Ascending aorta (tissue), 2 donors: ENCODE measurements around the gene USP3. TPM values are rescaled to one million over a fixed set of nuclear protein-coding genes. Genes with fewer than 3 reads are reported as not detected.
"Not testable (repeated sequence)": the region's sequence is repeated elsewhere in the genome, so short reads cannot be mapped to it uniquely, and the experiment has no call there.

Experiments used
- DNase-seq, 2 donors: peaks; one replicate each; pipeline ENCODE4 v3.0.0-alpha.2; 2019; ENCODE audit warnings: low spot score in 2 of 2
- H3K27ac ChIP-seq, 2 donors: fragments of 200-600 bp; sonication (generic); one replicate each; pipeline ENCODE4 v1.5.1; 2016 to 2017; ENCODE audit warnings: mild to moderate bottlenecking in 1 of 2
- H3K27me3 ChIP-seq: fragments of 200-600 bp; sonication (generic); one replicate; pipeline ENCODE4 v1.5.1; 2017
- H3K36me3 ChIP-seq, 2 donors: fragments of 200-600 bp; sonication (generic); one replicate each; pipeline ENCODE4 v1.5.1; 2016
- H3K4me1 ChIP-seq, 2 donors: fragments of 200-600 bp; sonication (generic); one replicate each; pipeline ENCODE4 v1.5.1; 2016 to 2017; ENCODE audit warnings: mild to moderate bottlenecking in 1 of 2
- H3K4me3 ChIP-seq, 2 donors: fragments of 200-600 bp; sonication (generic); one replicate each; pipeline ENCODE4 v1.5.1; 2016 to 2017; ENCODE audit warnings: mild to moderate bottlenecking in 1 of 2
- H3K9me3 ChIP-seq, 2 donors: fragments of 200-600 bp; sonication (generic); one replicate each; pipeline ENCODE4 v1.5.1; 2016
- intact Hi-C: fragments of 100-400 bp; cut with DNase I; formaldehyde crosslinking; loops from one replicate; pipeline ENCODE4 v1.15.1; 2023
- total RNA-seq: library from RNA; depleted of rRNA; stranded (reverse); fragments of >200 nt; gene quantifications from one replicate; pipeline ENCODE4 v1.1.0, GENCODE V29; 2016
- TF ChIP-seq, protein P1 (sequence below), 3 experiments: fragments of 200-600 bp in 2 of 3; fragments of 450-650 bp in 1 of 3; sonication (generic) in 2 of 3; IDR thresholded peaks; one replicate each; pipeline ENCODE4 v1.5.1; 2016 to 2019; ENCODE audit warnings: antibody characterized with exemption in 3 of 3, mild to moderate bottlenecking in 1 of 3, moderate library complexity in 1 of 3

Gene USP3
- total RNA-seq, 1 donor from 2014 or later = 61.9 TPM

- no peaks in the 10 kb centered on the region for H3K4me1 ChIP-seq
- no peaks in the 10 kb centered on the region for H3K27me3 ChIP-seq
- intact Hi-C loops = loop anchor here (5.0 kb wide), 2 partner anchors 68 to 118 kb away; no protein-coding TSS in a partner anchor
- DNase-seq = no peak
- no peak overlapping the region for H3K4me3 ChIP-seq
- H3K27ac ChIP-seq = no peak overlapping the region
- H3K9me3 ChIP-seq = no peaks in the 10 kb centered on the region
- TF ChIP-seq, protein P1, sequence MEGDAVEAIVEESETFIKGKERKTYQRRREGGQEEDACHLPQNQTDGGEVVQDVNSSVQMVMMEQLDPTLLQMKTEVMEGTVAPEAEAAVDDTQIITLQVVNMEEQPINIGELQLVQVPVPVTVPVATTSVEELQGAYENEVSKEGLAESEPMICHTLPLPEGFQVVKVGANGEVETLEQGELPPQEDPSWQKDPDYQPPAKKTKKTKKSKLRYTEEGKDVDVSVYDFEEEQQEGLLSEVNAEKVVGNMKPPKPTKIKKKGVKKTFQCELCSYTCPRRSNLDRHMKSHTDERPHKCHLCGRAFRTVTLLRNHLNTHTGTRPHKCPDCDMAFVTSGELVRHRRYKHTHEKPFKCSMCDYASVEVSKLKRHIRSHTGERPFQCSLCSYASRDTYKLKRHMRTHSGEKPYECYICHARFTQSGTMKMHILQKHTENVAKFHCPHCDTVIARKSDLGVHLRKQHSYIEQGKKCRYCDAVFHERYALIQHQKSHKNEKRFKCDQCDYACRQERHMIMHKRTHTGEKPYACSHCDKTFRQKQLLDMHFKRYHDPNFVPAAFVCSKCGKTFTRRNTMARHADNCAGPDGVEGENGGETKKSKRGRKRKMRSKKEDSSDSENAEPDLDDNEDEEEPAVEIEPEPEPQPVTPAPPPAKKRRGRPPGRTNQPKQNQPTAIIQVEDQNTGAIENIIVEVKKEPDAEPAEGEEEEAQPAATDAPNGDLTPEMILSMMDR (IDR thresholded peaks at IDR 0.05) = no peak
- H3K36me3 ChIP-seq = no peaks in the 10 kb centered on the region
These were observed 19.8 kb upstream of the USP3 start for GRCh38 chr15:63484433-63485186.

- Histone ChIP-seq H3K9me3 (no peaks in the 10 kb centered on the region), H3K4me3 (no peak overlapping the region), H3K4me1 (no peaks in the 10 kb centered on the region), H3K27ac (no peak overlapping the region), H3K36me3 (no peaks in the 10 kb centered on the region), H3K27me3 (no peaks in the 10 kb centered on the region)
- intact Hi-C loops = loop anchor here (5.0 kb wide), 2 partner anchors 65 to 115 kb away; no protein-coding TSS in a partner anchor
- TF ChIP-seq, protein P1 (IDR thresholded peaks at IDR 0.05) = peak; percentile 88 to 95 (median 90)
- peak; percentile 45 to 94 for DNase-seq
These were observed 17.2 kb upstream of the USP3 start for GRCh38 chr15:63487076-63487757.

- intact Hi-C loops = loop anchor here (5.0 kb wide), 2 partner anchors 64 to 114 kb away; no protein-coding TSS in a partner anchor
- DNase-seq, H3K4me3 ChIP-seq, H3K9me3 ChIP-seq, H3K27me3 ChIP-seq, H3K4me1 ChIP-seq, H3K27ac ChIP-seq, H3K36me3 ChIP-seq: not testable (repeated sequence)
These were observed 16.5 kb upstream of the USP3 start for GRCh38 chr15:63487758-63488397.

DNA sequence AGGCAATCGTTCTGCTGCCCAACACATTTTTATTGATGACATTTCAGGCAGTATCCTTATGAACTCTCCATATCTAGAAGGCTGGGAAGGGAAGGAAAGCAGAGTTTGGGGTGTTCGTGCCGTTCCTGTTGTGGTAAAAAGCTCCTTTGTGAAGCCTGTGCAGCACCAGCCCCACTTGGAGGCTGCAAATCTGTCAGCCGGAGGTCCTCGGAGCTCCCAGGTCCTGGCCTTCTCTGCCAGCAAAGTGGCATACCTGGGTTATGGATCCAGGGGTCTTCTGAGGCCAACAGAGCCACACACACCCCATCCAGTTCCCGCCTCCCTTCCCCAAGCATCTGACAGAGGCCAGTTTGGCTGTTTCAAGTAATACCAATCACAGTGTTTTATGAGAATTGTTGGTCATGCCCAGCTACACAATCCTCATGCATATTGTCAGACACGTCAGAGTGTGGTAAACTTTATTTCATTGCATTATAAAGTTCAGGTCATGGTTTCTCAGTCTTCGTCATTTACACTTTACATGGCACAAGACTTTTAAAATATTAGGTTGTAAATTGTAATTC, 15.9 kb upstream of the USP3 start:
- DNase-seq = no peak
- Histone ChIP-seq H3K4me1 (no peaks in the 10 kb centered on the region), H3K36me3 (no peaks in the 10 kb centered on the region), H3K4me3 (no peak overlapping the region), H3K27me3 (no peaks in the 10 kb centered on the region), H3K9me3 (no peaks in the 10 kb centered on the region), H3K27ac (no peak overlapping the region)
- intact Hi-C loops = loop anchor here (5.0 kb wide), 2 partner anchors 64 to 114 kb away; no protein-coding TSS in a partner anchor
- TF ChIP-seq, protein P1 (IDR thresholded peaks at IDR 0.05) = no peak

GRCh38 chr15:63489352-63489751, 15.0 kb upstream of the USP3 start:
- DNase-seq = no peak
- Histone ChIP-seq H3K36me3 (no peaks in the 10 kb centered on the region), H3K9me3 (no peaks in the 10 kb centered on the region), H3K4me1 (no peaks in the 10 kb centered on the region), H3K27ac (no peak overlapping the region), H3K27me3 (no peaks in the 10 kb centered on the region), H3K4me3 (no peak overlapping the region)
- TF ChIP-seq, protein P1 (IDR thresholded peaks at IDR 0.05) = no peak
- intact Hi-C loops = loop anchor here (5.0 kb wide), 2 partner anchors 63 to 113 kb away; no protein-coding TSS in a partner anchor
